SK-N-SH (cell line): ENCODE measurements around the gene RAB3A.

Experiments used
- CHD2 ChIP-seq: fragments of 150-350 bp; IDR thresholded peaks from 2 replicates; pipeline ENCODE4 v1.6.1; 2018; ENCODE audit warnings: low read length; ENCODE audit not compliant: partially characterized antibody
- ELF1 ChIP-seq: IDR thresholded peaks from 2 replicates; pipeline ENCODE4 v1.4.0; 2012
- EP300 ChIP-seq, 2 experiments: IDR thresholded peaks; 2 replicates each; pipeline versions ENCODE4 v1.4.0 to v1.6.1; 2012; ENCODE audit warnings: borderline replicate concordance in 1 of 2, low read depth in 1 of 2, low read length in 1 of 2
- FOSL2 ChIP-seq: IDR thresholded peaks from 2 replicates; pipeline ENCODE4 v1.4.0; 2012; ENCODE audit warnings: low read depth, mild to moderate bottlenecking, moderate library complexity, borderline replicate concordance
- FOXM1 ChIP-seq: IDR thresholded peaks from 2 replicates; pipeline ENCODE4 v1.4.0; 2012; ENCODE audit warnings: low read depth, mild to moderate bottlenecking
- RAD21 ChIP-seq: IDR thresholded peaks from 2 replicates; pipeline ENCODE4 v1.6.1; 2012; ENCODE audit warnings: mild to moderate bottlenecking, low read length
- RFX5 ChIP-seq: IDR thresholded peaks from 2 replicates; pipeline ENCODE4 v1.6.1; 2012; ENCODE audit warnings: mild to moderate bottlenecking, improper control_type of control experiment, low read length
- SIN3A ChIP-seq: IDR thresholded peaks from 2 replicates; pipeline ENCODE4 v1.6.1; 2012; ENCODE audit warnings: low read depth, mild to moderate bottlenecking, low read length, moderate library complexity, borderline replicate concordance
- TF ChIP-seq, protein P1 (sequence below): fragments of 200-600 bp; sonication (generic); IDR thresholded peaks from 2 replicates; pipeline ENCODE4 v1.6.1; 2017; ENCODE audit warnings: antibody characterized with exemption, mild to moderate bottlenecking, moderate library complexity
- TF ChIP-seq, protein P2 (sequence below): fragments of 150-350 bp; IDR thresholded peaks from 2 replicates; pipeline ENCODE4 v1.6.1; 2016; ENCODE audit warnings: mild to moderate bottlenecking, low read depth, low read length
- TF ChIP-seq, protein P3 (sequence below): IDR thresholded peaks from 2 replicates; pipeline ENCODE4 v1.4.0; 2012; ENCODE audit warnings: low read depth, borderline replicate concordance
- TF ChIP-seq, protein P4 (sequence below): IDR thresholded peaks from 2 replicates; pipeline ENCODE4 v1.6.1; 2012; ENCODE audit warnings: mild to moderate bottlenecking, low read depth, low read length, moderate library complexity
- TF ChIP-seq, protein P5 (sequence below): IDR thresholded peaks from 2 replicates; pipeline ENCODE4; 2012

DNA sequence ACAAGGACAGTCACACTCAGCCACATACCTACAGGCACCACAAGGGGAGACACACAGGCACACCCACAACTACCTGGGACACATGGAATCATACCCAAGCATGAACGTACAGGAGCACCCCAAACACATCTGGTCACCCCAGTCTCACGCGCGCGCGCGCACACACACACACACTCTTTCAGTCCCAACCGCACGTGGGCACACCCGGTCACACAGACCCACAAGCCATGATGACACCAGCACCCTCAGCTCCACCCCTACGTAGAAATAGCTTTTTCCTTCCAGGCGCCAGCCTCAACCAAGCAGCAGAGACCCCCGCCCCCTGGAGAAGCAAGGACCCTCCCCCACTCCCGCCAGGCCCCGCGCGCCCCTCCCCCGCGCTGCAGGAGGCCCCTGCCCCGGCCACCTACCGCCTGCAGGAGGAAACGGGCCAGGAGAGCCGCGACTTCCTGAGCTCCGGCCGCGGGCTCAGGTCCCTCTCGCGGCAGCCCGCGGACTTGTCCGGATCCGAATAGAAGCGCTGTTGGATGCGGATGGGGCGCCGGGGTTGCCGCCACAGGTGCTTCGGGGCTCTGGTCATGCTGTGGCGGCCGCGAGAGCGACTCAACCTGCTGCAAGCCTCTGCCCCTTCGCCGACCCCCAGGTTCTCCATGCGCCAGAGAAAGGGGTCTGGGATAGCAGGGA is 28.8 kb upstream of the RAB3A start:
- TF ChIP-seq EP300 (IDR thresholded peaks at IDR 0.05; ENCODE audit: borderline replicate concordance in 1 of 2, low read depth in 1 of 2, low read length in 1 of 2) (no peak), CHD2 (peak; percentile 53), FOSL2 (no peak), FOXM1 (no peak), RFX5 (no peak), RAD21 (no peak; the same call in 1 of the 2 replicates), SIN3A (no peak), ELF1 (no peak)
- TF ChIP-seq, protein P1, sequence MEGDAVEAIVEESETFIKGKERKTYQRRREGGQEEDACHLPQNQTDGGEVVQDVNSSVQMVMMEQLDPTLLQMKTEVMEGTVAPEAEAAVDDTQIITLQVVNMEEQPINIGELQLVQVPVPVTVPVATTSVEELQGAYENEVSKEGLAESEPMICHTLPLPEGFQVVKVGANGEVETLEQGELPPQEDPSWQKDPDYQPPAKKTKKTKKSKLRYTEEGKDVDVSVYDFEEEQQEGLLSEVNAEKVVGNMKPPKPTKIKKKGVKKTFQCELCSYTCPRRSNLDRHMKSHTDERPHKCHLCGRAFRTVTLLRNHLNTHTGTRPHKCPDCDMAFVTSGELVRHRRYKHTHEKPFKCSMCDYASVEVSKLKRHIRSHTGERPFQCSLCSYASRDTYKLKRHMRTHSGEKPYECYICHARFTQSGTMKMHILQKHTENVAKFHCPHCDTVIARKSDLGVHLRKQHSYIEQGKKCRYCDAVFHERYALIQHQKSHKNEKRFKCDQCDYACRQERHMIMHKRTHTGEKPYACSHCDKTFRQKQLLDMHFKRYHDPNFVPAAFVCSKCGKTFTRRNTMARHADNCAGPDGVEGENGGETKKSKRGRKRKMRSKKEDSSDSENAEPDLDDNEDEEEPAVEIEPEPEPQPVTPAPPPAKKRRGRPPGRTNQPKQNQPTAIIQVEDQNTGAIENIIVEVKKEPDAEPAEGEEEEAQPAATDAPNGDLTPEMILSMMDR: no peak; the same call in none of the 2 replicates
- TF ChIP-seq, protein P2, sequence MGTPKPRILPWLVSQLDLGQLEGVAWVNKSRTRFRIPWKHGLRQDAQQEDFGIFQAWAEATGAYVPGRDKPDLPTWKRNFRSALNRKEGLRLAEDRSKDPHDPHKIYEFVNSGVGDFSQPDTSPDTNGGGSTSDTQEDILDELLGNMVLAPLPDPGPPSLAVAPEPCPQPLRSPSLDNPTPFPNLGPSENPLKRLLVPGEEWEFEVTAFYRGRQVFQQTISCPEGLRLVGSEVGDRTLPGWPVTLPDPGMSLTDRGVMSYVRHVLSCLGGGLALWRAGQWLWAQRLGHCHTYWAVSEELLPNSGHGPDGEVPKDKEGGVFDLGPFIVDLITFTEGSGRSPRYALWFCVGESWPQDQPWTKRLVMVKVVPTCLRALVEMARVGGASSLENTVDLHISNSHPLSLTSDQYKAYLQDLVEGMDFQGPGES: no peak
- TF ChIP-seq, protein P3, sequence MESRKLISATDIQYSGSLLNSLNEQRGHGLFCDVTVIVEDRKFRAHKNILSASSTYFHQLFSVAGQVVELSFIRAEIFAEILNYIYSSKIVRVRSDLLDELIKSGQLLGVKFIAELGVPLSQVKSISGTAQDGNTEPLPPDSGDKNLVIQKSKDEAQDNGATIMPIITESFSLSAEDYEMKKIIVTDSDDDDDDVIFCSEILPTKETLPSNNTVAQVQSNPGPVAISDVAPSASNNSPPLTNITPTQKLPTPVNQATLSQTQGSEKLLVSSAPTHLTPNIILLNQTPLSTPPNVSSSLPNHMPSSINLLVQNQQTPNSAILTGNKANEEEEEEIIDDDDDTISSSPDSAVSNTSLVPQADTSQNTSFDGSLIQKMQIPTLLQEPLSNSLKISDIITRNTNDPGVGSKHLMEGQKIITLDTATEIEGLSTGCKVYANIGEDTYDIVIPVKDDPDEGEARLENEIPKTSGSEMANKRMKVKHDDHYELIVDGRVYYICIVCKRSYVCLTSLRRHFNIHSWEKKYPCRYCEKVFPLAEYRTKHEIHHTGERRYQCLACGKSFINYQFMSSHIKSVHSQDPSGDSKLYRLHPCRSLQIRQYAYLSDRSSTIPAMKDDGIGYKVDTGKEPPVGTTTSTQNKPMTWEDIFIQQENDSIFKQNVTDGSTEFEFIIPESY: no peak
- TF ChIP-seq, protein P4, sequence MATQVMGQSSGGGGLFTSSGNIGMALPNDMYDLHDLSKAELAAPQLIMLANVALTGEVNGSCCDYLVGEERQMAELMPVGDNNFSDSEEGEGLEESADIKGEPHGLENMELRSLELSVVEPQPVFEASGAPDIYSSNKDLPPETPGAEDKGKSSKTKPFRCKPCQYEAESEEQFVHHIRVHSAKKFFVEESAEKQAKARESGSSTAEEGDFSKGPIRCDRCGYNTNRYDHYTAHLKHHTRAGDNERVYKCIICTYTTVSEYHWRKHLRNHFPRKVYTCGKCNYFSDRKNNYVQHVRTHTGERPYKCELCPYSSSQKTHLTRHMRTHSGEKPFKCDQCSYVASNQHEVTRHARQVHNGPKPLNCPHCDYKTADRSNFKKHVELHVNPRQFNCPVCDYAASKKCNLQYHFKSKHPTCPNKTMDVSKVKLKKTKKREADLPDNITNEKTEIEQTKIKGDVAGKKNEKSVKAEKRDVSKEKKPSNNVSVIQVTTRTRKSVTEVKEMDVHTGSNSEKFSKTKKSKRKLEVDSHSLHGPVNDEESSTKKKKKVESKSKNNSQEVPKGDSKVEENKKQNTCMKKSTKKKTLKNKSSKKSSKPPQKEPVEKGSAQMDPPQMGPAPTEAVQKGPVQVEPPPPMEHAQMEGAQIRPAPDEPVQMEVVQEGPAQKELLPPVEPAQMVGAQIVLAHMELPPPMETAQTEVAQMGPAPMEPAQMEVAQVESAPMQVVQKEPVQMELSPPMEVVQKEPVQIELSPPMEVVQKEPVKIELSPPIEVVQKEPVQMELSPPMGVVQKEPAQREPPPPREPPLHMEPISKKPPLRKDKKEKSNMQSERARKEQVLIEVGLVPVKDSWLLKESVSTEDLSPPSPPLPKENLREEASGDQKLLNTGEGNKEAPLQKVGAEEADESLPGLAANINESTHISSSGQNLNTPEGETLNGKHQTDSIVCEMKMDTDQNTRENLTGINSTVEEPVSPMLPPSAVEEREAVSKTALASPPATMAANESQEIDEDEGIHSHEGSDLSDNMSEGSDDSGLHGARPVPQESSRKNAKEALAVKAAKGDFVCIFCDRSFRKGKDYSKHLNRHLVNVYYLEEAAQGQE: no peak
- TF ChIP-seq, protein P5, sequence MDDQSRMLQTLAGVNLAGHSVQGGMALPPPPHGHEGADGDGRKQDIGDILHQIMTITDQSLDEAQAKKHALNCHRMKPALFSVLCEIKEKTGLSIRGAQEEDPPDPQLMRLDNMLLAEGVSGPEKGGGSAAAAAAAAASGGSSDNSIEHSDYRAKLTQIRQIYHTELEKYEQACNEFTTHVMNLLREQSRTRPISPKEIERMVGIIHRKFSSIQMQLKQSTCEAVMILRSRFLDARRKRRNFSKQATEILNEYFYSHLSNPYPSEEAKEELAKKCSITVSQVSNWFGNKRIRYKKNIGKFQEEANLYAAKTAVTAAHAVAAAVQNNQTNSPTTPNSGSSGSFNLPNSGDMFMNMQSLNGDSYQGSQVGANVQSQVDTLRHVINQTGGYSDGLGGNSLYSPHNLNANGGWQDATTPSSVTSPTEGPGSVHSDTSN: no peak
